Sigmoid colon (tissue), 4 donors: Measurements from ENCODE around the gene PTPN3.

Experiments used
- EP300 ChIP-seq, 4 donors: sonication (generic); formaldehyde crosslinking; IDR thresholded peaks; one replicate each; pipeline ENCODE4 v1.6.1; 2017; ENCODE audit warnings: antibody characterized with exemption in 4 of 4
- POLR2A ChIP-seq, 2 donors: fragments of 450-650 bp; IDR thresholded peaks; one replicate each; pipeline ENCODE4 v1.6.1; 2016; ENCODE audit warnings: antibody characterized with exemption in 2 of 2, mild to moderate bottlenecking in 2 of 2, moderate library complexity in 2 of 2
- TF ChIP-seq, protein P1 (sequence below), 4 experiments: fragments of 450-650 bp in 3 of 4; fragments of 200-600 bp in 1 of 4; IDR thresholded peaks; one replicate each; pipeline ENCODE4 v1.5.1; 2016 to 2019; ENCODE audit warnings: antibody characterized with exemption in 4 of 4, mild to moderate bottlenecking in 3 of 4, moderate library complexity in 2 of 4

DNA sequence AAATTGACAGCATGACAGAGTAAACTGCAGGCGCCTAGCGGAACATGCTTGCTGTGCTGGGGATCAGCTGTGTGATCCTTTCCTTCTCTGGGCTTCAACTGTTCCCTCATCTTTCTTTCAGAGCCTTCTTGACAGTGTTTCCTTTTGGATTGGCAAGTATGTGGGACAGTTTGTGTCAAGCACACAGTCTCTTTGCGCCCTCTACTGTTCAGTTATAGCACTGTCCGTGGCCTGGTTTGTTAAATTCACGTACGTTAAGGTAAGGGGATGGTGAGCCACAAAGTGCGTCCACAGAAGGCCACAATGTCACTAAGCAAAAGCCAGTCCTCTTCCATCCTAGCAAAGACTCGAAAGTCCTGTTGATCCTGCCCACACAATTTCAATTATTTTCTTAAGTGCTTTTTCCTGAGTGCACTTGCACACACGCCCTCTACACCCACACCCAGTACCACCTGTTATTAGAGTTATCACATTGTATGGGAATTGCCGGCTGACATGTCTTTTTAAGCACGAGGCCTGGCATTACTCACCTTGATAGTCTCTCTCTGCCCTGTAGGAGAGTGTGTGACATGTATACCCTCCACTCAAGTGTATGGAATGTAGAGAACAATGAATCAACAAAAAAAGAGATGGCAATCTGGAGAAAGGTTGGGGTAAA, 22.5 kb upstream of the PTPN3 start:
- no peak for TF ChIP-seq EP300 (IDR thresholded peaks at IDR 0.05)
- no peak for TF ChIP-seq POLR2A (IDR thresholded peaks at IDR 0.05)
- TF ChIP-seq, protein P1, sequence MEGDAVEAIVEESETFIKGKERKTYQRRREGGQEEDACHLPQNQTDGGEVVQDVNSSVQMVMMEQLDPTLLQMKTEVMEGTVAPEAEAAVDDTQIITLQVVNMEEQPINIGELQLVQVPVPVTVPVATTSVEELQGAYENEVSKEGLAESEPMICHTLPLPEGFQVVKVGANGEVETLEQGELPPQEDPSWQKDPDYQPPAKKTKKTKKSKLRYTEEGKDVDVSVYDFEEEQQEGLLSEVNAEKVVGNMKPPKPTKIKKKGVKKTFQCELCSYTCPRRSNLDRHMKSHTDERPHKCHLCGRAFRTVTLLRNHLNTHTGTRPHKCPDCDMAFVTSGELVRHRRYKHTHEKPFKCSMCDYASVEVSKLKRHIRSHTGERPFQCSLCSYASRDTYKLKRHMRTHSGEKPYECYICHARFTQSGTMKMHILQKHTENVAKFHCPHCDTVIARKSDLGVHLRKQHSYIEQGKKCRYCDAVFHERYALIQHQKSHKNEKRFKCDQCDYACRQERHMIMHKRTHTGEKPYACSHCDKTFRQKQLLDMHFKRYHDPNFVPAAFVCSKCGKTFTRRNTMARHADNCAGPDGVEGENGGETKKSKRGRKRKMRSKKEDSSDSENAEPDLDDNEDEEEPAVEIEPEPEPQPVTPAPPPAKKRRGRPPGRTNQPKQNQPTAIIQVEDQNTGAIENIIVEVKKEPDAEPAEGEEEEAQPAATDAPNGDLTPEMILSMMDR (IDR thresholded peaks at IDR 0.05), result peak; percentile 28 to 76 (median 55)
